Measurements from ENCODE around the gene HNRNPA0. TPM values are rescaled to one million over a fixed set of nuclear protein-coding genes. Genes with fewer than 3 reads are reported as not detected.

Gene HNRNPA0
- polyA plus RNA-seq, 1 donor from 2014 or later = 80.3 TPM

DNA sequence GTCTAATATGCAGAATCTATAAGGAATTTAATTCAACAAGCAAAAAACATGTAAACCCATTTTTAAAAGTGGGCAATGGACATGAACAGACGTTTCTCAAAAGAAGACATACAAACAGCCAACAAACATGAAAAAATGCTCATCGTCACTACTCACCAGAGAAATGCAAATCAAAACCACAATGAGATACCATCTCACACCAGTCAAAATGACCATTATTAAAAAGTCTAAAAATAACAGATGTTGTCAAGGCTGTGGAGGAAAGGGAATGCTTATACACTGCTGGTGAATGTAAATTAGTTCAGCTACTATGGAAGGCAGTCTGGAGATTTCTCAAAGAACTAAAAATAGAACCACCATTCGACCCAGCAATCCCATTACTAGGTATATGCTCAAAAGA is 15.2 kb downstream of the HNRNPA0 start:
- H3K36me3 ChIP-seq (ENCODE audit: insufficient read depth, low read length) = no peaks in the 10 kb centered on the region
- TF ChIP-seq TAF1 (IDR thresholded peaks at IDR 0.05; ENCODE audit: low read depth) (no peak), EZH2 (IDR thresholded peaks at IDR 0.05; ENCODE audit: borderline replicate concordance, insufficient read depth, low read length, poor library complexity, severe bottlenecking) (no peak), MXI1 (conservative IDR thresholded peaks at IDR 0.05; ENCODE audit: poor library complexity, severe bottlenecking) (no peak), SMC3 (conservative IDR thresholded peaks at IDR 0.05; ENCODE audit: poor library complexity) (no peak), POLR2AphosphoS5 (IDR thresholded peaks at IDR 0.05) (no peak)
- TF ChIP-seq, protein P1, sequence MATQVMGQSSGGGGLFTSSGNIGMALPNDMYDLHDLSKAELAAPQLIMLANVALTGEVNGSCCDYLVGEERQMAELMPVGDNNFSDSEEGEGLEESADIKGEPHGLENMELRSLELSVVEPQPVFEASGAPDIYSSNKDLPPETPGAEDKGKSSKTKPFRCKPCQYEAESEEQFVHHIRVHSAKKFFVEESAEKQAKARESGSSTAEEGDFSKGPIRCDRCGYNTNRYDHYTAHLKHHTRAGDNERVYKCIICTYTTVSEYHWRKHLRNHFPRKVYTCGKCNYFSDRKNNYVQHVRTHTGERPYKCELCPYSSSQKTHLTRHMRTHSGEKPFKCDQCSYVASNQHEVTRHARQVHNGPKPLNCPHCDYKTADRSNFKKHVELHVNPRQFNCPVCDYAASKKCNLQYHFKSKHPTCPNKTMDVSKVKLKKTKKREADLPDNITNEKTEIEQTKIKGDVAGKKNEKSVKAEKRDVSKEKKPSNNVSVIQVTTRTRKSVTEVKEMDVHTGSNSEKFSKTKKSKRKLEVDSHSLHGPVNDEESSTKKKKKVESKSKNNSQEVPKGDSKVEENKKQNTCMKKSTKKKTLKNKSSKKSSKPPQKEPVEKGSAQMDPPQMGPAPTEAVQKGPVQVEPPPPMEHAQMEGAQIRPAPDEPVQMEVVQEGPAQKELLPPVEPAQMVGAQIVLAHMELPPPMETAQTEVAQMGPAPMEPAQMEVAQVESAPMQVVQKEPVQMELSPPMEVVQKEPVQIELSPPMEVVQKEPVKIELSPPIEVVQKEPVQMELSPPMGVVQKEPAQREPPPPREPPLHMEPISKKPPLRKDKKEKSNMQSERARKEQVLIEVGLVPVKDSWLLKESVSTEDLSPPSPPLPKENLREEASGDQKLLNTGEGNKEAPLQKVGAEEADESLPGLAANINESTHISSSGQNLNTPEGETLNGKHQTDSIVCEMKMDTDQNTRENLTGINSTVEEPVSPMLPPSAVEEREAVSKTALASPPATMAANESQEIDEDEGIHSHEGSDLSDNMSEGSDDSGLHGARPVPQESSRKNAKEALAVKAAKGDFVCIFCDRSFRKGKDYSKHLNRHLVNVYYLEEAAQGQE (IDR thresholded peaks at IDR 0.05; ENCODE audit: borderline replicate concordance) = no peak
- H3K4me2 ChIP-seq (ENCODE audit: low read length) = no peak overlapping the region
- peaks cover under 1% of the 10 kb centered on the region for H3K79me2 ChIP-seq (replicated peaks; ENCODE audit: insufficient read depth, low read length)
- H3K9me2 ChIP-seq (ENCODE audit: insufficient read depth, low read length) = no peaks in the 10 kb centered on the region
- H4K20me1 ChIP-seq (ENCODE audit: insufficient read depth) = no peaks in the 10 kb centered on the region
- peaks cover 5% of the 10 kb centered on the region for H3F3A ChIP-seq (ENCODE audit: insufficient read depth, low read length, poor library complexity, severe bottlenecking)
- H2AFZ ChIP-seq (ENCODE audit: low read depth, low read length) = no peak overlapping the region
- H3K9ac ChIP-seq (ENCODE audit: low read length) = no peak overlapping the region
- H3K27ac ChIP-seq (ENCODE audit: low read length) = no peak overlapping the region
- H3K9me3 ChIP-seq (ENCODE audit: low read length) = no peaks in the 10 kb centered on the region
- H3K27me3 ChIP-seq (ENCODE audit: insufficient read depth, low read depth, low read length) = no peaks in the 10 kb centered on the region
- no peak overlapping the region for H3K4me3 ChIP-seq (ENCODE audit: low read length)

DNA sequence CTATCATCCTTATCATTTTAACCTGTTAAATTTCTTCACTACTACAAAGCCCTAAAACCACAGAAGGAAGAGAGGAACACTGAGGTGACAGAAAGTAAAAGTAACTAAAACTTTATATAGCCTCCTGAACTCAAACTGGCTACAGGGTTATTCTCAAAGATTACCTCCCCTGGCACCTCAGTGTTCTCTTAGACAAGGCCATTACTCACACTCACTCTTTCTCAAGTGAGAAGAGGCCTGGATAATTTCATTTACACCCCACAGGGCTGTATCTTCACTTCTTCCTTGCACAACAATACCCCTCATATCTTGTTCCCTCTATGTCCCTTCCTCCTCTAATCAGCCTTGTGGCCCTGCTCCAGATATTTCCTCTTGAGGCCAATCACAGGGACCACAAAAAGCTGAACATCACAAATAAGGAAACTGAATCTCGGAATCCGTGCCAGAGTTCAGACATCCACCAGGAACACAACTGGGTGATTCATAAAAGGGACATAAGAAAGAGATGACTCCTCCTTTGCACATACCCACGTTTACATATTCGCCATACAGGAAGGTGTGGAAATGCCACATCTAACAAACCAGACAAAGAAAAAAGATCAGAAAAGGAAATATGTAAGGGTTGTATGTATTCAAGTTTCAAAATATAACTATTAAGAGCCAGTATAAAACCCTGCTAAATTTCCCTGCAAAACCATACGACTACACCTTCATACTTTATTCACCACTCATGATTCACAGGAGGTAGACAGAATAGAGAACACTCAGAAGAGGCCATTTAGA is 16.6 kb downstream of the HNRNPA0 start:
- TF ChIP-seq POLR2AphosphoS5 (IDR thresholded peaks at IDR 0.05) (no peak), MXI1 (conservative IDR thresholded peaks at IDR 0.05; ENCODE audit: poor library complexity, severe bottlenecking) (no peak), SMC3 (conservative IDR thresholded peaks at IDR 0.05; ENCODE audit: poor library complexity) (no peak), EZH2 (IDR thresholded peaks at IDR 0.05; ENCODE audit: borderline replicate concordance, insufficient read depth, low read length, poor library complexity, severe bottlenecking) (no peak), EP300 (conservative IDR thresholded peaks at IDR 0.05; ENCODE audit: poor library complexity, severe bottlenecking) (no peak)
- TF ChIP-seq, protein P1 (IDR thresholded peaks at IDR 0.05; ENCODE audit: borderline replicate concordance) = no peak
- TF ChIP-seq, protein P2, sequence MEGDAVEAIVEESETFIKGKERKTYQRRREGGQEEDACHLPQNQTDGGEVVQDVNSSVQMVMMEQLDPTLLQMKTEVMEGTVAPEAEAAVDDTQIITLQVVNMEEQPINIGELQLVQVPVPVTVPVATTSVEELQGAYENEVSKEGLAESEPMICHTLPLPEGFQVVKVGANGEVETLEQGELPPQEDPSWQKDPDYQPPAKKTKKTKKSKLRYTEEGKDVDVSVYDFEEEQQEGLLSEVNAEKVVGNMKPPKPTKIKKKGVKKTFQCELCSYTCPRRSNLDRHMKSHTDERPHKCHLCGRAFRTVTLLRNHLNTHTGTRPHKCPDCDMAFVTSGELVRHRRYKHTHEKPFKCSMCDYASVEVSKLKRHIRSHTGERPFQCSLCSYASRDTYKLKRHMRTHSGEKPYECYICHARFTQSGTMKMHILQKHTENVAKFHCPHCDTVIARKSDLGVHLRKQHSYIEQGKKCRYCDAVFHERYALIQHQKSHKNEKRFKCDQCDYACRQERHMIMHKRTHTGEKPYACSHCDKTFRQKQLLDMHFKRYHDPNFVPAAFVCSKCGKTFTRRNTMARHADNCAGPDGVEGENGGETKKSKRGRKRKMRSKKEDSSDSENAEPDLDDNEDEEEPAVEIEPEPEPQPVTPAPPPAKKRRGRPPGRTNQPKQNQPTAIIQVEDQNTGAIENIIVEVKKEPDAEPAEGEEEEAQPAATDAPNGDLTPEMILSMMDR (IDR thresholded peaks at IDR 0.05; ENCODE audit: poor library complexity, severe bottlenecking) = no peak
- H3K79me2 ChIP-seq (replicated peaks; ENCODE audit: insufficient read depth, low read length) = peaks cover 15% of the 10 kb centered on the region
- H3K36me3 ChIP-seq (ENCODE audit: insufficient read depth, low read length) = no peaks in the 10 kb centered on the region

More for the DNA sequence above, 16.6 kb downstream of the HNRNPA0 start:
- Histone ChIP-seq H2AFZ (ENCODE audit: low read depth, low read length) (no peak overlapping the region), H3K27me3 (ENCODE audit: insufficient read depth, low read depth, low read length) (no peaks in the 10 kb centered on the region), H3K9ac (ENCODE audit: low read length) (no peak overlapping the region), H3K27ac (ENCODE audit: low read length) (no peak overlapping the region), H4K20me1 (ENCODE audit: insufficient read depth) (no peaks in the 10 kb centered on the region), H3K4me3 (ENCODE audit: low read length) (no peak overlapping the region), H3K4me2 (ENCODE audit: low read length) (no peak overlapping the region), H3F3A (ENCODE audit: insufficient read depth, low read length, poor library complexity, severe bottlenecking) (peaks cover 5% of the 10 kb centered on the region), H3K9me3 (ENCODE audit: low read length) (no peaks in the 10 kb centered on the region), H3K9me2 (ENCODE audit: insufficient read depth, low read length) (no peaks in the 10 kb centered on the region)
